D721Med (cell line): Measurements from ENCODE around the gene A3GALT2.

Experiments used
- DNase-seq: peaks from one replicate; pipeline ENCODE4 v3.0.0; 2011; ENCODE audit warnings: low spot score; ENCODE audit not compliant: insufficient read length
- FAIRE-seq: peaks from 2 replicates; lab custom pipeline; 2011; peaks lifted over from hg19 to GRCh38; lab: Jason Lieb, UNC
- TF ChIP-seq, protein P1 (sequence below): IDR thresholded peaks from 2 replicates; pipeline ENCODE4 v1.5.1; 2012; ENCODE audit warnings: mild to moderate bottlenecking, control low read depth; ENCODE audit not compliant: insufficient read depth; ENCODE audit errors: missing control alignments

Gene A3GALT2

DNA sequence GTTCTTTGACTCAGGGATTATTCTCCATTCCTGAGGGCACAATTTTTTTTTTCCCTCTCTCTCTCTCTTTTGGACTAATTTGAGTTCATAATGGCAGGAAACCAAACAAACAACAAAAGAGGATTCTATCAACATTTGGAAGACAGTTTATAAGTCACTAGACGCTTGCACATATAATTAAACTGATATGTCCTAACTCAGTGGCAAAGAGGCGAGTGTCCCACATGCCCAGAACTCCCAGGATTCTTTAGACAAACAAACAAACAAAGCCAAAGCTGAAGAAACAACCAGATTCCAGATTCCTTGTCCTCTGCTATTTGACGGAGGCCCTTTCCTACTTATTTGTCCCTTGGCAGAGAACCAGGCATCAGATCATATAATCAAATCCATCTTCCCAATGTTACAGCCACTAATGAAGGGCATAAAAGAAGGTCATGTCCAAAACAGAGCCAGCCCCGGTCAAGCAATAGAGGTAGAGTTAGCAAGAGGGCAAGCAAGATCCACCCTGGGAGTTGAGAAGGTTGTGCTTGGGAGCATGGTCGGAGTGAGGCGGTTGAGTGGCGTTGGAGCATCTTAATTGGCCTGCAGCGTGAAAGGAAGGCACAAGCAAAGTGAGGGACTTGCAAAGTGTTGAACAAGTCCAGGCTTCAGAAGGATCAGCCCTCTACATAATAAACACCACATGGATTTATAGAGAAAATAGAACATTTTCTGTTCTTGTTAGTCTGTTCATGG is 34.3 kb downstream of the A3GALT2 start:
- FAIRE-seq (no peak), DNase-seq (no peak)
- TF ChIP-seq, protein P1, sequence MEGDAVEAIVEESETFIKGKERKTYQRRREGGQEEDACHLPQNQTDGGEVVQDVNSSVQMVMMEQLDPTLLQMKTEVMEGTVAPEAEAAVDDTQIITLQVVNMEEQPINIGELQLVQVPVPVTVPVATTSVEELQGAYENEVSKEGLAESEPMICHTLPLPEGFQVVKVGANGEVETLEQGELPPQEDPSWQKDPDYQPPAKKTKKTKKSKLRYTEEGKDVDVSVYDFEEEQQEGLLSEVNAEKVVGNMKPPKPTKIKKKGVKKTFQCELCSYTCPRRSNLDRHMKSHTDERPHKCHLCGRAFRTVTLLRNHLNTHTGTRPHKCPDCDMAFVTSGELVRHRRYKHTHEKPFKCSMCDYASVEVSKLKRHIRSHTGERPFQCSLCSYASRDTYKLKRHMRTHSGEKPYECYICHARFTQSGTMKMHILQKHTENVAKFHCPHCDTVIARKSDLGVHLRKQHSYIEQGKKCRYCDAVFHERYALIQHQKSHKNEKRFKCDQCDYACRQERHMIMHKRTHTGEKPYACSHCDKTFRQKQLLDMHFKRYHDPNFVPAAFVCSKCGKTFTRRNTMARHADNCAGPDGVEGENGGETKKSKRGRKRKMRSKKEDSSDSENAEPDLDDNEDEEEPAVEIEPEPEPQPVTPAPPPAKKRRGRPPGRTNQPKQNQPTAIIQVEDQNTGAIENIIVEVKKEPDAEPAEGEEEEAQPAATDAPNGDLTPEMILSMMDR, result no peak

DNA sequence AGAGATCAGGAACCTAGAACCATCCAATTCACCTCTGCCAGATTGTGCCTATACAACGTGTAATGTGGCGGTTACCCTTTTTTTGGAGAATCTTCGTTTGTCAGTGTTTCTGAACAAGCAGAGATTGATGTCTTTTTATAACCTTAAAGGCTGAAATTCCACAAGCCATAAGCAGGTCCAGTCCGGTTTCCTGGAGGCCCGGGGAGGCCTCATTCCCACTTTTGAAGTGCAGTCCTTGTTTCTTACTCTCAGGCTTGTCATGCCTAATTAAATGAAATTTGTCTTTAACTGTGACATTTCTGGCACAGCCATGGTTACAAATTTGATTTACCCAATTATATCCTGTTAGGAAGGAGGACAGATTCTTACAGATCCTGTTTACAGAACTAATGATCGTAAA is 36.8 kb downstream of the A3GALT2 start:
- TF ChIP-seq, protein P1, result no peak
- no peak for FAIRE-seq

DNA sequence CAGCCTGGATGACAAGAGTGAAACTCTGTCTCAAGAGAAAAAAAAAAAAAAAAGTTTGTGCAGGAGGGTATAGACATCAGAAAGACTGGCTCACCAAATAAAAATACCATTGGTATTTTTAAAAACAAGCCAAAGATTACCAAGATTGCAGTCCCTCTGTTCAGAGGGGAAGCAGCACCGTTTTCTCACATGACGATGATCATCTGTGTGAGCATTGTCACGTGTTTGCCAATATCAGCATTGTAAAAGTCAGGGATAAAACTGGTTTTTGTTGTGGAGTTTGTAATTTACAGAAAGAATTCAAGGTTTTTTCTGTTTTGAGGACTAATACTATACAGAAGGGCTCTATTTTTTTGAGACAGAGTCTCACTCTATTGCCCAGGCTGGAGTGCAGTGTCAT is 38.1 kb downstream of the A3GALT2 start:
- DNase-seq (no peak), FAIRE-seq (no peak)
- TF ChIP-seq, protein P1, result no peak

More for the DNA sequence above, 36.8 kb downstream of the A3GALT2 start:
- no peak for DNase-seq

DNA sequence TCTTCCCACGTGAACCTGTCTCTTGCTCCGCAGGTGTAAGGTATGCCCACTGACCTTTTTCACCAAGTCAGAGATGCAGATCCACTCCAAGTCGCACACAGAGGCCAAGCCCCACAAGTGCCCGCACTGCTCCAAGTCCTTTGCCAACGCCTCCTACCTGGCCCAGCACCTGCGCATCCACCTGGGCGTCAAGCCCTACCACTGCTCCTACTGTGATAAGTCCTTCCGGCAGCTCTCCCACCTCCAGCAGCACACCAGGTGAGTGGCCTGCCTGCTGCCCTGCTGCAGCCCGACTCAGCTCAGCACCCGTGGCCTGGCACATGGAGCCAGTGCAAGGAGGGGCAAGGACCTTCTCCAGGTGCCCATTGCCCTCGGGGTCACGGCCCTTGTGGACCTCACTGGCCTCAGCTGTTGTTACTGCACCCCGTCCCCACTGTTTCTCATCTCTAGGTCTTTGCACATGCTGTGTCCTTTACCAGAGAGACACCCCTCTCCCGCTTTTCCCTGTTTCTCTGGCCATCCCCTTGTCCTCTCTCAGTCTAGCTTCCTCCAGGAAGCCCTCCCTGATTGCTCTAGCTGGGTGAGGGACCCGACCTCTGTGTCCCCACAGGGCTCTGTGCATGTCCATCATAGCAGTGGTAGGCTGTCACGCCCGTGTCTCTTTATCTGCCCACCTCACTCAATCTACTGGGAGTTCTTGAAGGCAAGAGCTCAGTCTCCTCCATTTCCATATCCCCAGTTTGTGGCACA is 39.2 kb downstream of the A3GALT2 start:
- no peak for DNase-seq
- TF ChIP-seq, protein P1, result no peak
- FAIRE-seq, result no peak

DNA sequence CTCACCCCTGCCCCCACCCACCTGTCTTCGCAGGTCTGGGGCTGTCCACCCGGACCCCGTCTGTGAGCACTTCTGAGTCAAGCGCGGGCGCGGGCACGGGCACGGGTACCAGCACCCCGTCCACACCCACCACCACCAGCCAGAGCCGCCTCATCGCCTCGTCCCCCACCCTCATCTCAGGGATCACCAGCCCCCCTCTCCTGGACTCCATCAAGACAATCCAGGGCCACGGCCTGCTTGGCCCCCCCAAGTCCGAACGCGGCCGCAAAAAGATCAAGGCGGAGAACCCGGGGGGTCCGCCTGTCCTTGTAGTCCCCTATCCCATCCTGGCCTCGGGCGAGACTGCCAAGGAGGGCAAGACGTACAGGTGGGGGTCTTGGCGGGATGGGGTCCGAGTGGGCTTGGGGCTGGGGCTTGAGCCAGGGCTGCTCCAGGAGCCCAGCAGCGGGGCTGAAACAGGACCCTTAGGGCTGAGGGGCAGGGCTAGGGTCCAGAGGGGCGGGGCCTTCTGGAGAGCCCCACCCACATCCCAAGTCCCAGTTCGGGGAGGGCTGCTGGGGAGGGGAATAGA is 40.7 kb downstream of the A3GALT2 start:
- TF ChIP-seq, protein P1, result no peak
- DNase-seq (no peak), FAIRE-seq (no peak)

DNA sequence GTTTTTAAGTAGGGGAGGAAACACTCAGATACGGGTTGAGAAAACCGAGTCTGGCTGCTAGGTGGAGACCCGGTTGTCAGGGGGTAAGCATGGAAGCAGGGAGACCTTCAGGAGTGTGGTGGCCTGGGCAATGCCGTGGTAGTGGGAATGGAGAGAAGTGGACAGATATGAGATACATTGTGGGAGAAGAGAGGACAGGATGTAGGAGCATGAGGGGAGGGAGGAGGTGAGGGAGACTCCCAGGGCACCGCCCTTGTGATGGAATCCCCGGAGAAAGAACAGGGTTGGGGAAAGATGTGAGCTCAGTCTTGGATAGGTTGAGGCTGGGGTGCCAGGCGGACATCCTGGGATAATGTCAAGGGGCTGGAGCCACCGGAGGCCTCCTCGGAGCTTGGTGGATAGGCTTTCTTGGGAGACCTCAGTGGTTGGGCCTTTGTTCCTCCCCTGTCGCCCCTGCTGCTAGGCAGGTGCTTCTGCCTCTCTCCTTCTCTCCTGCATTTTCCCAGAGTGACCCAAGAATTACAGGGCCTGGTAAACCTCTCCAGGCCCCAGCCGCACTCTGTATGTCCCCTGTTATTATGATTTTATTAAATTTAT is 43.3 kb downstream of the A3GALT2 start:
- TF ChIP-seq, protein P1, result no peak
- no peak for DNase-seq
- no peak for FAIRE-seq
